NB4 (cell line): ENCODE results near the gene JAG2.

ENCODE experiments used
- DNase-seq: peaks from one replicate; pipeline ENCODE4 v3.0.0; 2010; ENCODE audit warnings: low read depth
- H3K4me3 ChIP-seq: one replicate; pipeline ENCODE4 v1.5.1; 2011; ENCODE audit warnings: mild to moderate bottlenecking, low read depth, low read length, moderate library complexity
- MYC ChIP-seq: IDR thresholded peaks from 2 replicates; pipeline ENCODE4 v1.6.1; 2011; ENCODE audit warnings: low read depth, low read length
- POLR2A ChIP-seq: IDR thresholded peaks from 2 replicates; pipeline ENCODE4 v1.6.1; 2011; ENCODE audit warnings: mild to moderate bottlenecking; ENCODE audit not compliant: insufficient read length; ENCODE audit errors: extremely low read depth
- TF ChIP-seq, protein P1 (sequence below): IDR thresholded peaks from one replicate; pipeline ENCODE4 v1.5.1; 2012; ENCODE audit warnings: low read depth, low read length
- TF ChIP-seq, protein P2 (sequence below): IDR thresholded peaks from 2 replicates; pipeline ENCODE4 v1.6.1; 2011; ENCODE audit warnings: low read depth, low read length

The JAG2 gene

DNA sequence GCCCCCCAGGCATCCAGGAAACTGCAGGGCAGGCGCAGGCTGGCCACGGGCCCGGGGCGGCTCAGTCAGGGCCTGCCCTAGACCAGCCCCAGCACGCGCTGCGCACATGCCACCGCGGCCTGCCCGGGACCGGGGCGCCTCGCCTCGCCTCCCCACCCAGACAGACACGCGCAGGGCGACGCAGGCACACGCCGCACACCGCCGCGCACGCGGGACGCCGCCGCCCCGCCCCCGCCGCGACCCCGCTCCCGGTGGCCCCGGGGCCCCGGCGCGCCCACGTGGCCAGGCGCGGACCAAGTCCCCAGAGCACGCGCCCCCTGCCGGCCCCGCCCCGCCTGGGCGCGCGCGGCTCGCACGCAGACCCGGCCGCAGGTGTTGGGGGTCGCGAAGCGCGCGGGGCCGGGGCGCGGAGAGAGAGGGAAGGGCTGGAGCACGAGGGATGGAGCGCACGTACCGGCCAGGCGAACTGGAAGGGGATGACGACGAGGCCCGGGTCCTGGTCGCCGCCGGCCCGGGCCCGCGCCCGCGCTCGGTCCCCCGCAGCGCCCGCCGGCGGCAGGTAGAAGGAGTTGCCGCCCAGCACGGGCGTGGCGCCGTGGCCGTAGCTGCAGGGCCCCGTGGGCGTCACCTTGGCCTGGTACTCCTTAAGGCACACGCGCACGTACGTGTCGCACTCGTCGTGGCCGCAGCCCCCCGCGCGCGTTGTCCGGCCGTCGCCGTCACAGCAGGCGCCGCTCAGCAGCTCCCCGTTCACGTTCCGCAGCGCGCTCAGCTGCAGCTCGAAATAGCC lies 1.1 kb downstream of the JAG2 start:
- TF ChIP-seq, protein P1, sequence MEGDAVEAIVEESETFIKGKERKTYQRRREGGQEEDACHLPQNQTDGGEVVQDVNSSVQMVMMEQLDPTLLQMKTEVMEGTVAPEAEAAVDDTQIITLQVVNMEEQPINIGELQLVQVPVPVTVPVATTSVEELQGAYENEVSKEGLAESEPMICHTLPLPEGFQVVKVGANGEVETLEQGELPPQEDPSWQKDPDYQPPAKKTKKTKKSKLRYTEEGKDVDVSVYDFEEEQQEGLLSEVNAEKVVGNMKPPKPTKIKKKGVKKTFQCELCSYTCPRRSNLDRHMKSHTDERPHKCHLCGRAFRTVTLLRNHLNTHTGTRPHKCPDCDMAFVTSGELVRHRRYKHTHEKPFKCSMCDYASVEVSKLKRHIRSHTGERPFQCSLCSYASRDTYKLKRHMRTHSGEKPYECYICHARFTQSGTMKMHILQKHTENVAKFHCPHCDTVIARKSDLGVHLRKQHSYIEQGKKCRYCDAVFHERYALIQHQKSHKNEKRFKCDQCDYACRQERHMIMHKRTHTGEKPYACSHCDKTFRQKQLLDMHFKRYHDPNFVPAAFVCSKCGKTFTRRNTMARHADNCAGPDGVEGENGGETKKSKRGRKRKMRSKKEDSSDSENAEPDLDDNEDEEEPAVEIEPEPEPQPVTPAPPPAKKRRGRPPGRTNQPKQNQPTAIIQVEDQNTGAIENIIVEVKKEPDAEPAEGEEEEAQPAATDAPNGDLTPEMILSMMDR = no peak
- TF ChIP-seq, protein P2, sequence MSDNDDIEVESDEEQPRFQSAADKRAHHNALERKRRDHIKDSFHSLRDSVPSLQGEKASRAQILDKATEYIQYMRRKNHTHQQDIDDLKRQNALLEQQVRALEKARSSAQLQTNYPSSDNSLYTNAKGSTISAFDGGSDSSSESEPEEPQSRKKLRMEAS = no peak
- TF ChIP-seq MYC (no peak), POLR2A (no peak)
- no peak for DNase-seq
- H3K4me3 ChIP-seq = no peak overlapping the region

DNA sequence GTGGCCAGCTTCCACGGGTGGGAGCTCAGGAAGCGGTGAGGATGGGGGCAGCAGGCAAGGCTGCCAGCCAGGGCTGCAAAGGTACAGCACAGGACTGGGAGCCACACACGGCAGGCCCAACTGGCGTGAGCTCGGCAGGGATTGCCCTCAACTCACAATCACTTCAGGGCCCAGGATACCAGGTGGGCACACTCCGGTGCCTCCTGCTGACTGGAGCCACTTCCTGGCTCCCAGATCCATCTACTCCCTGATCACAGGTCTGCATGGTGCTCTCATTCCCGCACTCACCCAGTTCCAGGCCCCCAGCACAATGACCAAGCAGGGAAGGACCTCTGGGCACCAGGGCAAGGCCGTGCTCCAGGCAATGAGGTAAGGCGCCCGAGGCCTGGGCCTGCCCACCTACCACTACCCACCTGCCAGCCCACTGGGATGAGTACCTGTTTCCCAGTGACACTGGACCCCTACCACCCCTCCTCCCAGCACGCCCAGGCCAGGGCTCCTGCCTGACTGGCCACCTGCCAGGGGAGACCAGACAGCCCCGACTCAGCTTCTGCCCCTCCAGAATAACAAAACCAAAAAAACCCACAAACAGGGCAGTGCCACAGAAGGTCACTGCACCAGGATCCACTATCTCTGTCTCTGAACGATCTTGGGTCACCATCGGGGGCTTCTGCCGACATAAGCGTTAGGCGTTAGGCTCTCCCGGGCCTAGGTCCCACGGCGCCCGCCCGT lies 1.8 kb downstream of the JAG2 start:
- H3K4me3 ChIP-seq = no peak overlapping the region
- no peak for TF ChIP-seq MYC
- TF ChIP-seq POLR2A = no peak
- TF ChIP-seq, protein P2 = no peak
- TF ChIP-seq, protein P1 = no peak
- no peak for DNase-seq

DNA sequence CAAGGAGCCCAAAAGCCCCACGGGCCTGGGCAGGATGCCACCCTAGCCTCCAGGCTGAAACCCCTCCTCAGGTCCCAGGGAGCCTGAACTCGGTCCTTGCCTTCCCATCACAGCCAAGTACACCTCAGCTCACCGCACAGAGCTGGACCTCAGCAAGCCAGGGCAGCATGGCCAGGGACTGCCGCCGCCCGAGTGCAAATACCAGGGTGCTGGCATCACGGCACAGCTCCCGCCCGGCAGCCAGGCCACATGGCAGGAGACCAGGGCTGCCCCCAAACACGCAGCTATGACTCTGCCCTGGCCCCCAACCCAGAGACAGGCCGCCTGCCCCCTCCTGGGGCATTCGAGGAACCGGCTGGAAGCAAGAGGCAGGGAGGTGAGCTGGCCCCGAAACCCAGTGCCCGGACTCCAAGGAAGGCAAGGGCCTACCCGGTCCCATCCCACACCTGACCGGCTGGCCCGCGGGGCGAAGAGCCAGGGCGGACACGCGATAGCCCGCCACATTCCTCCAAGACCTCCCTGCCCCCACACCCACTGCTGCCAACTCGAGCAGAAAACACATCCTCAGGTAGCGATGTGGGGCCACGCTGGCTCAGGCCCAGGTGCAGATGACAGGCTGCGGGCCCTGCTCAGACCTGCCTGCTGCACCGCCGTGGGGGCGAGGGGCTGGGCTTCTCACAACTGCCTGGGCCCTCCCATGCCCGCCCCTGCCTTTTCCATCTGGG lies 2.7 kb downstream of the JAG2 start:
- no peak for DNase-seq
- no peak for TF ChIP-seq POLR2A
- TF ChIP-seq, protein P2 = no peak
- no peak overlapping the region for H3K4me3 ChIP-seq

DNA sequence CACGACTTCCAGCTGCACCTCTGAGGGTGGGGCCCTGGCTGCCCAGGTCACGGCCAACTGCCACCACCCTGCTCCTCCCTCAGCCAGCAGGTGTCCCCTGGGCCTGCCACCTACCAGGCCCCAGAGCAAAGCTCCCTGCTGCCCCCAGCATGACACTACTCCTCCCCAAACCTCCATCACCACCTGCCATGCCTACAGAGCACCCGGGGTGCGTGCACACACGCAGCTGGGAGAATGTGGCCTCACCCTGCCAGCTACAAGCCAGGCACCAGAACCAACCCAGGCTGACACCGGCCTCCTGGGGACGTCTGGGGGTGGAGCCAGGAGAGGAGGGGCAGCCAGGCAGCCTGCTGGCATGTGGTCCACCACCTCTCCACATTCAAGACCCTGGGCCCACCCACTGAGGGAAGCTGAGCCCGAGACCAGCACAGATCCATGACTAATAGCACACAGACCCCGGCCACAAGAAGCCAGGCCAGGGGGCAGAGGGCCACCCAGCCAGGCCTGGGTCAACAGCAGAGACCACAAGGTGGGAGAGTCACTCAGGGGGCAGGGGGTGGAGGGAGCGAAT lies 3.4 kb downstream of the JAG2 start:
- TF ChIP-seq MYC (no peak), POLR2A (no peak)
- TF ChIP-seq, protein P2 = no peak
- TF ChIP-seq, protein P1 = no peak
- no peak for DNase-seq
- H3K4me3 ChIP-seq = no peak overlapping the region

DNA sequence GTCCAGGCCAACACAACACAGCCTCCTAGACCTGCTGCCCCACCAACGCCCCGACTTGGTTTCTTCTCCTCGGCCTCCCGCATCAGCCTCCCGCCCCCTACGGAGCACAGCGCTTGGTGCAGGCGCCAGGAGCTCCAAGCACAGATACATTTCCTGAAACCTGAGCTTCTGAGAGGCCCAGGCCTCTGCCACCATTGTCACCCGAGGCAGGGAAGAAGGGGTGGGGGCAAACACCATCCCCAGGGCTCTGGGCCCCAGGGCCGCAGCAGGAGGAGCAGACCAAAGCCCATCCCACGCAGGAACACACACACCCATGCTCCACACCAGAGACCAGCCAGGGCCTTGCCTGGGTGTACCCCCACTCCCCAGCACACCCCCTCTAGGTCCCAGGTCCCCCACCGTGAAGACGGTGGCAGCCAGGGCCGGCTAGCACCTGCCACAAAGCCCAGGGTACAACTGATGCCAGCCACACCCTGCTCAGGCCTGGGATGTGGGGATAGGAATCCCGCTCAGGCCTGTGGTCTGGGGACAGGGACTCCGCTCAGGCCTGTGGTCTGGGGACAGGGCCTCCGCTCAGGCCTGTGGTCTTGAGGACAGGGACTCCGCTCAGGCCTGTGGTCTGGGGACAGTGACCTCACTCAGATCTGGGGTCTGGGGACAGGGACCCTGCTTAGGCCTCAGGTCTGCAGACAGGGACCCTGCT lies 5.4 kb downstream of the JAG2 start:
- DNase-seq = no peak
- TF ChIP-seq, protein P1 = no peak
- TF ChIP-seq MYC = no peak
- TF ChIP-seq, protein P2 = no peak
- no peak for TF ChIP-seq POLR2A
- no peak overlapping the region for H3K4me3 ChIP-seq
